ENCODE results near the gene NDUFB7.
"Not testable (repeated sequence)": the region's sequence is repeated elsewhere in the genome, so short reads cannot be mapped to it uniquely, and the experiment has no call there.

NDUFB7 gene

GRCh38 chr19:14570864-14571527 is 870 bp downstream of the NDUFB7 start:
- no peak for DNase-seq

GRCh38 chr19:14567079-14567478 is 4.8 kb downstream of the NDUFB7 start:
- no peak for DNase-seq

- DNase-seq: no peak
Observed at GRCh38 chr19:14566712-14567077, 5.2 kb downstream of the NDUFB7 start.

- no peak for DNase-seq
Observed at GRCh38 chr19:14565765-14566711, 5.8 kb downstream of the NDUFB7 start.

- no peak for DNase-seq
Observed at GRCh38 chr19:14565298-14565679, 6.6 kb downstream of the NDUFB7 start.

- DNase-seq: not testable (repeated sequence)
Observed at GRCh38 chr19:14564652-14565297, 7.1 kb downstream of the NDUFB7 start.

GRCh38 chr19:14563989-14564651 is 7.7 kb downstream of the NDUFB7 start:
- peak in 1 of 2 experiments; percentile 26 for DNase-seq

- DNase-seq: no peak
Observed at GRCh38 chr19:14563590-14563926, 8.3 kb downstream of the NDUFB7 start.

- no peak for DNase-seq
Observed at GRCh38 chr19:14562660-14563589, 8.9 kb downstream of the NDUFB7 start.

- no peak for DNase-seq
Observed at GRCh38 chr19:14561847-14562351, 10.0 kb downstream of the NDUFB7 start.

- DNase-seq: no peak
Observed at GRCh38 chr19:14561249-14561648, 10.6 kb downstream of the NDUFB7 start.

- DNase-seq: no peak
Observed at GRCh38 chr19:14560776-14561108, 11.1 kb downstream of the NDUFB7 start.

- DNase-seq: no peak
Observed at GRCh38 chr19:14559916-14560775, 11.7 kb downstream of the NDUFB7 start.

- no peak for DNase-seq
Observed at GRCh38 chr19:14558370-14559066, 13.3 kb downstream of the NDUFB7 start.

- peak in 1 of 2 experiments; percentile 8 for DNase-seq
Observed at GRCh38 chr19:14556662-14557188, 15.1 kb downstream of the NDUFB7 start.

- DNase-seq: no peak
Observed at GRCh38 chr19:14555918-14556661, 15.8 kb downstream of the NDUFB7 start.

- no peak for DNase-seq
Observed at GRCh38 chr19:14554382-14554812, 17.5 kb downstream of the NDUFB7 start.

- no peak for DNase-seq
Observed at GRCh38 chr19:14553939-14554243, 18.0 kb downstream of the NDUFB7 start.
